ENCODE data around the gene PNMA6F.

GRCh38 chrX:153321381-153322124 is at the start of gene PNMA6F:
- TF ChIP-seq CTCF (IDR thresholded peaks at IDR 0.05) (no peak), POLR2A (IDR thresholded peaks at IDR 0.05) (no peak)

Measured in heart left ventricle (tissue), 13 donors.